Measurements from ENCODE around the gene TCF20. TPM values are rescaled to one million over a fixed set of nuclear protein-coding genes. Genes with fewer than 3 reads are reported as not detected.

The TCF20 gene
- total and polyA plus RNA-seq, 5 donors from 2014 or later: 1.4 to 101 (median 2.1) TPM

DNA sequence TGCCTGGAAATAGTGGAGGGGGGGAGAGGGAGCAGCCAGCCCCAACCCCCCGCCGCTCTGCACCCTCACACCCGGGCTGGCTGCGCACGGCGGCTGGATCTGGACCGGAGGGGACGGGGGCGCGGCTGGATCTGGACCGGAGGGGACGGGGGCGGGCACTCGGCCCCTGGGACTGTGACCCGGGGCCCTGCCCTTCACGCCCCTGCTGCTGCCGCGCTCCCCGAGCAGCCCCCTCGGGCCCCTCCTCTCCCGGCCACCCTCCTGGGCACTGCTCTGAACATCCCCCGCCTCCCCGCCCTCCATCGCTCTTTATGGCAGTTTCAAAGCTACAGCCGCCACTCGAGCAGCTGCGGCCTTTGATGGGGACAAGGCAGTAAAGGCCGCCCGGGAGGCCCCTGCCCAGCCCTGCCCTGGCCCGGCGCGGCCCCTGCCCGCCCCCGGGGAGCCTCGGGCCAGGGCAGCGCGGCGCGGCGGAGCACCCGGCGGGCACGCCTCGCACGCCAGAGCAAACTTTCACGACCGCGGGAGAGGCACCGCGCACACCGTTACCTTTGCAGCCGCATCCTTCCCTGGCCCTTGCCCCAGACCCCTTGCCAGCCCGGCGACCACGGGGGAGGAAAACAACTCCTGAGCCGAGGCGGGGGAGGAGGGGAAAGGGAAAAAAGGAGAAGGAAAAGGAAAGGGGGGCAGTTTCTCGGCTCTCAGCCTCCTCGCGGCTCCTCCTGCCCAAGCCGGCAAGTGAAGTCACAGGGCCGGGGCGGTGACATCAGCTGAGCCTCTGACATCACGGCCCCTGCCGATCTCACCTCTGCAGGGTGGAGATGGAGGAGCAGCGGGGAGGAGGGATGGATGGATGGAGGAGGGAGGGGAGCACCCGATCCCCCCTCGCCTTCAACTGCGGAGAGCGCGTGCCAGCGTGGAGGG lies 13.1 kb upstream of the TCF20 start:
- no peaks in the 10 kb centered on the region for H3K36me3 ChIP-seq (ENCODE audit: control insufficient read depth, insufficient read depth, low read length)
- peak overlapping the region; percentile 41 to 80 (median 69) for H3K4me3 Mint-ChIP-seq
- DNase-seq (peak in 2 of 3 donors; percentile 45 to 52), ATAC-seq (ENCODE audit: low read depth in 2 of 2) (peak; percentile 31 to 50)
- H3K27ac Mint-ChIP-seq: peak overlapping the region in 1 of 3 donors; percentile 20
- peaks cover 7 to 39% (median 23%) of the 10 kb centered on the region in 4 donors for H3K4me1 Mint-ChIP-seq
- no peak overlapping the region for H3K27ac ChIP-seq (ENCODE audit: insufficient read depth, low read length, poor library complexity, severe bottlenecking)
- peaks cover 38% of the 10 kb centered on the region for H3K4me1 ChIP-seq (ENCODE audit: control insufficient read depth, insufficient read depth, low read length, poor library complexity, severe bottlenecking)
- peaks cover 11% of the 10 kb centered on the region for H3K27me3 Mint-ChIP-seq
- no peak overlapping the region for H3K4me3 ChIP-seq (ENCODE audit: low read depth, low read length)
- H3K27me3 ChIP-seq (ENCODE audit: control insufficient read depth, insufficient read depth, low read length): no peaks in the 10 kb centered on the region
- no peaks in the 10 kb centered on the region for H3K9me3 ChIP-seq (ENCODE audit: control insufficient read depth in 2 of 2, low read length in 2 of 2)
- H3K9me3 Mint-ChIP-seq: no peaks in the 10 kb centered on the region
- no peaks in the 10 kb centered on the region for H3K36me3 Mint-ChIP-seq

DNA sequence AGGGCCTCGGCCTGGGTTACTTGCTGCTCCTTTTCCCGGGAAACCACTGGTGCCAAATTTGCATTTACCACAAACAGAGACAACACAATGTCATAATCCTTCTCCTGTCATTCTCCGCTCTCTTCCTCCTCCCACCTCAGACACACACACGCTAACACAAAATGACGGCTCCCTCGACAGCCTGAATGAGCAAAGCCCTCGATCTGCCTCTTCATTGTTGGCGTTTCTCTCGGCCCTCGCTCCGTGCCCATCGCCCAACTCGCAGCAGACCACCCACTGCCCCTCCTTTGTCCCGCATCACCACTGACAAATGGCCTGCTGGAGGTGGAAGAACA lies 12.5 kb upstream of the TCF20 start:
- H3K4me3 Mint-ChIP-seq: peak overlapping the region in 3 of 4 donors; percentile 62 to 80 (median 73)
- H3K36me3 ChIP-seq (ENCODE audit: control insufficient read depth, insufficient read depth, low read length): no peaks in the 10 kb centered on the region

DNA sequence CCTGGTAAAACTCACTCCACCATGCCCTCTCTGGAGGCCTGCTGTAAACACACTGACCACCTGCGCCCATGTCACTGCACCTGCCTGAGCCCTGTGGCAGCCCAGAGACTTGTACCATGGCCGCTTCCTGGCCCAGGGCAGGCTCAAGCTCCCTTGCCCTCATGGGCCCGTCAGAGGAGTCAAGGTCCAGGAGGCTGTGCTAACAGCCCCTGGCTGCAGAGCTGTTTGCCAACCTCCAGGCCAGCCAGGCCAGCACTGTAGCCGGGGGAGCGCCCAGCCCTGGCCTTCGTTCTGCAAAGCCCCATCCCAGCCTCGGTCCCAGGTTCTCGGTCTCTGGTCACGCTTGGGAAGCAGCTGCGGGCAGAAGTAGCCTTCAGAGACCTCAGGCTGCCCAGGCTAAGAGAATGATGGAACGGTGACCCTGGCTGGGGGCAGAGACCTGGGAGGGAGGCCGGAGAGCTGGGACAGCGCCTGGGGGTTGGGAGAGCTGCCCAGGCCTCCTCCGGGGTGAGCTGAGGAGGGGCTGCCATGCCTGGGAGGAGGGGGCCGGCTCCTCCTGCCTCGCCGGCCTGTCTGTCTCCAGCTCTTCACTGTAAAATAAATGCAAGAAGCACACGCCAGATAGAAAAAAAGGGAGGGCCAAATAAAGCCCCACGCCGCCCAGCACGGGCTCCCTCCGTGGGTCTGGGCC lies 11.9 kb upstream of the TCF20 start:
- Histone ChIP-seq H3K4me1 (ENCODE audit: control insufficient read depth, insufficient read depth, low read length, poor library complexity, severe bottlenecking) (peaks cover 38% of the 10 kb centered on the region), H3K4me3 (ENCODE audit: low read depth, low read length) (no peak overlapping the region), H3K27me3 (ENCODE audit: control insufficient read depth, insufficient read depth, low read length) (no peaks in the 10 kb centered on the region), H3K36me3 (ENCODE audit: control insufficient read depth, insufficient read depth, low read length) (no peaks in the 10 kb centered on the region), H3K27ac (ENCODE audit: insufficient read depth, low read length, poor library complexity, severe bottlenecking) (no peak overlapping the region), H3K9me3 (ENCODE audit: control insufficient read depth in 2 of 2, low read length in 2 of 2) (no peaks in the 10 kb centered on the region)
- DNase-seq (no peak), ATAC-seq (ENCODE audit: low read depth in 2 of 2) (no peak)
- peak overlapping the region in 3 of 4 donors; percentile 50 to 82 (median 61) for H3K4me3 Mint-ChIP-seq
- H3K9me3 Mint-ChIP-seq: no peaks in the 10 kb centered on the region
- H3K36me3 Mint-ChIP-seq: no peaks in the 10 kb centered on the region
- peaks cover 11% of the 10 kb centered on the region for H3K27me3 Mint-ChIP-seq
- H3K4me1 Mint-ChIP-seq: peaks cover 7 to 36% (median 23%) of the 10 kb centered on the region in 4 donors
- H3K27ac Mint-ChIP-seq: peak overlapping the region in 1 of 3 donors; percentile 42

More for the DNA sequence above, 12.5 kb upstream of the TCF20 start:
- Mint-ChIP-seq H3K36me3 (no peaks in the 10 kb centered on the region), H3K4me1 (peaks cover 7 to 39% (median 23%) of the 10 kb centered on the region in 4 donors), H3K9me3 (no peaks in the 10 kb centered on the region), H3K27me3 (peaks cover 11% of the 10 kb centered on the region), H3K27ac (peak overlapping the region in 2 of 3 donors; percentile 42 to 84)
- H3K27me3 ChIP-seq (ENCODE audit: control insufficient read depth, insufficient read depth, low read length): no peaks in the 10 kb centered on the region
- no peak overlapping the region for H3K27ac ChIP-seq (ENCODE audit: insufficient read depth, low read length, poor library complexity, severe bottlenecking)
- H3K4me3 ChIP-seq (ENCODE audit: low read depth, low read length): no peak overlapping the region
- DNase-seq (no peak), ATAC-seq (ENCODE audit: low read depth in 2 of 2) (no peak)
- peaks cover 38% of the 10 kb centered on the region for H3K4me1 ChIP-seq (ENCODE audit: control insufficient read depth, insufficient read depth, low read length, poor library complexity, severe bottlenecking)
- no peaks in the 10 kb centered on the region for H3K9me3 ChIP-seq (ENCODE audit: control insufficient read depth in 2 of 2, low read length in 2 of 2)

DNA sequence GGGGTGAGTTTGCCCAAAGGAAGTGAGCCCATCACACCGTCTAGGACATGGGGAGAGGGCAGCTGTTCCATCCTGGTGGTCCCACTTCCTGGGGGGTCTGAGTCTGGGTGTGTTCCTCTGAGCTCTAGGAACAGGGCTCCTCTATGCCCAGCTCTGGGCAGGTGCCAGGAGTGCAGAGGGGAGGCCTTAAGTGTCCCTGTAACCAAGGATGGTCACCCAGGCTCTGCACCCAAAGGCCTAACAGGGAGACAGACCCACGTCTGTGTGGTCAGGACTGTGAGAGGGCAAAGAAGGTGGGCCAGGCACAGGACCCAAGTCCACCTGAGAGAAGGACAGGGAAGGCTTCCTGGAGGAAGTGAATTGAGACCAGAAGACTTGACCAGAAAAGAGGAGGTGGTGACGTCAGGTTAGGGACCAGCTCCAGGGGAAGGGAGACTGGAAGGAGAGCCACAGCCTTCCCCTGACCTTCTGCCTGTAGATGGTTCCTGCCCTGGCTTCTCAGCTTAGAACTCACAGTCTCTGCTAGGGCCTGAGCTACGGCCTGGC lies 11.3 kb upstream of the TCF20 start:
- Histone ChIP-seq H3K36me3 (ENCODE audit: control insufficient read depth, insufficient read depth, low read length) (no peaks in the 10 kb centered on the region), H3K4me1 (ENCODE audit: control insufficient read depth, insufficient read depth, low read length, poor library complexity, severe bottlenecking) (peaks cover 38% of the 10 kb centered on the region), H3K27me3 (ENCODE audit: control insufficient read depth, insufficient read depth, low read length) (no peaks in the 10 kb centered on the region), H3K27ac (ENCODE audit: insufficient read depth, low read length, poor library complexity, severe bottlenecking) (no peak overlapping the region), H3K9me3 (ENCODE audit: control insufficient read depth in 2 of 2, low read length in 2 of 2) (no peaks in the 10 kb centered on the region), H3K4me3 (ENCODE audit: low read depth, low read length) (no peak overlapping the region)
- DNase-seq (no peak), ATAC-seq (ENCODE audit: low read depth in 2 of 2) (no peak)
- H3K9me3 Mint-ChIP-seq: peaks cover 0 to 1% (median 0%) of the 10 kb centered on the region in 7 donors
- peaks cover 11% of the 10 kb centered on the region for H3K27me3 Mint-ChIP-seq
- peaks cover 5% of the 10 kb centered on the region for H3K36me3 Mint-ChIP-seq
- H3K27ac Mint-ChIP-seq: peak overlapping the region in 1 of 3 donors; percentile 67
- peaks cover 7 to 32% (median 23%) of the 10 kb centered on the region in 4 donors for H3K4me1 Mint-ChIP-seq
- H3K4me3 Mint-ChIP-seq: peak overlapping the region in 3 of 4 donors; percentile 50 to 82 (median 61)

DNA sequence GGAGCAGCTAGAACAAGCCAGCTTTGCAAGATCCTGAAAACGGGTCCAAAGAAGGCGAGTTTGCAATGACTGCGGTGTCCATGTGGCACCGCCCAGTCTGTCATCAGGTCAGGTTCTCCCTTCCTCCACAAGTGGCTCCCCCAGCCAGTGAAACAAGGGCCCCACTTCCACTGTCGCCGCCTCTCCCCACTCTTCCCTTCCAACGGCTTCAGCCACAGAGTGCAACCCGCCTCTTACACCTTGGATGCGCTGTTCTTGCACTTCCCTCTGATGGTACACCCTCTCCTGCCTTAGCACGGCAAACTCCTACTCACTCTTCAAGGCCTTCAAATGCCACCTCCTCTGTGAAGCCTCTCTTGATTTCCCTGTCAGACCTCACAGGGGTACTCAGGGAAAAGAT lies 10.8 kb upstream of the TCF20 start:
- Mint-ChIP-seq H3K36me3 (peaks cover 5% of the 10 kb centered on the region), H3K27me3 (peaks cover 11% of the 10 kb centered on the region), H3K4me3 (peak overlapping the region in 2 of 4 donors; percentile 50 to 61), H3K4me1 (peaks cover 3 to 27% (median 19%) of the 10 kb centered on the region in 4 donors), H3K9me3 (peaks cover 0 to 1% (median 0%) of the 10 kb centered on the region in 7 donors), H3K27ac (no peak overlapping the region)
- H3K9me3 ChIP-seq (ENCODE audit: control insufficient read depth in 2 of 2, low read length in 2 of 2): no peaks in the 10 kb centered on the region
- no peaks in the 10 kb centered on the region for H3K36me3 ChIP-seq (ENCODE audit: control insufficient read depth, insufficient read depth, low read length)
- H3K27me3 ChIP-seq (ENCODE audit: control insufficient read depth, insufficient read depth, low read length): no peaks in the 10 kb centered on the region
- ATAC-seq (ENCODE audit: low read depth in 2 of 2) (no peak), DNase-seq (no peak)
- H3K27ac ChIP-seq (ENCODE audit: insufficient read depth, low read length, poor library complexity, severe bottlenecking): no peak overlapping the region
- peaks cover 33% of the 10 kb centered on the region for H3K4me1 ChIP-seq (ENCODE audit: control insufficient read depth, insufficient read depth, low read length, poor library complexity, severe bottlenecking)
- H3K4me3 ChIP-seq (ENCODE audit: low read depth, low read length): no peak overlapping the region

DNA sequence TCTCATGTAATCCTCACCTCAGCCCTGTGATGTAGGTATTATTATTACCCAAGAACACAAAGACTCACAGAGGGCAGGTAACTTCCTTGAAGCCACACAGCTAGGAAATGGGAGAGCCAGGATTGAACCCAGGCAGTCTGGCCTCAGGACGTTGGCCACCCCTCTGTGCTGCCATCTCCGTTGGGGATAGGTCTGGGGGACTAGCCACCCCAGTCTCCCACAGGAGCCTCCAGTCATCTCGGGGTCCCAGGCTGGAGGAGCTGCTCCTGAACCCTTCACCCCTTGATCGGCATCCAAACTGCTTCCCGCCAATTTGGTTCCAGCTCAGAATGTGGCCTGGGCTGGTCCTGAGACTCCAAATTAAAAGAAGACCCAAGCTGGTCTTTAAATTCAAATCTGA lies 10.4 kb upstream of the TCF20 start:
- peaks cover 11% of the 10 kb centered on the region for H3K27me3 Mint-ChIP-seq
- DNase-seq (no peak), ATAC-seq (ENCODE audit: low read depth in 2 of 2) (no peak)
- Histone ChIP-seq H3K27ac (ENCODE audit: insufficient read depth, low read length, poor library complexity, severe bottlenecking) (no peak overlapping the region), H3K4me1 (ENCODE audit: control insufficient read depth, insufficient read depth, low read length, poor library complexity, severe bottlenecking) (peaks cover 29% of the 10 kb centered on the region), H3K27me3 (ENCODE audit: control insufficient read depth, insufficient read depth, low read length) (no peaks in the 10 kb centered on the region), H3K4me3 (ENCODE audit: low read depth, low read length) (no peak overlapping the region), H3K9me3 (ENCODE audit: control insufficient read depth in 2 of 2, low read length in 2 of 2) (no peaks in the 10 kb centered on the region), H3K36me3 (ENCODE audit: control insufficient read depth, insufficient read depth, low read length) (no peaks in the 10 kb centered on the region)
- H3K4me1 Mint-ChIP-seq: peaks cover 0 to 25% (median 15%) of the 10 kb centered on the region in 4 donors
- H3K9me3 Mint-ChIP-seq: peaks cover 0 to 1% (median 0%) of the 10 kb centered on the region in 7 donors
- no peak overlapping the region for H3K27ac Mint-ChIP-seq
- H3K36me3 Mint-ChIP-seq: peaks cover 5% of the 10 kb centered on the region
- peak overlapping the region in 2 of 4 donors; percentile 4 to 29 for H3K4me3 Mint-ChIP-seq

DNA sequence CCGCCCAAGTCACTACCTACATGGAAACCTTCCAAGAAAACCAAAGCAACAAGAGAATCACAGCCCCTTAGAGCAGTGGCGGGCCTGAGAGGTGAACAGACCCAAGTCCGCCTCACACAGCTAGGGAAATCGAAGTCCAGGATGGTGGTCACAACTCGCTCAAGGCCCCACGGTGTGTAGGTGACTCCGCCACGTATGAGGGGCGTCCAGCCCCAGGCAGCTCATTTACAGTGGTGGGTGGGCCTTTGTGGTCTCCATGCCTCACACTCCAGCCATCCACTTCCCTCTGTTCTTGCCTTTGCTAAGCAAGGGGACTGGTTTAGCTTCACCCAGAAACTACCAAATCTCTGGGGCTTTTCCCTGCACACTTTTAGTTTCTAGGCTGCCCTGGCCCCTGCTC lies 9.7 kb upstream of the TCF20 start:
- peak overlapping the region in 1 of 3 donors; percentile 78 for H3K27ac Mint-ChIP-seq

More for the DNA sequence above, 9.7 kb upstream of the TCF20 start:
- no peak overlapping the region for H3K27ac ChIP-seq (ENCODE audit: insufficient read depth, low read length, poor library complexity, severe bottlenecking)
- peaks cover 0 to 19% (median 10%) of the 10 kb centered on the region in 4 donors for H3K4me1 Mint-ChIP-seq
- H3K4me3 Mint-ChIP-seq: no peak overlapping the region
- DNase-seq: no peak
- peaks cover 5% of the 10 kb centered on the region for H3K36me3 Mint-ChIP-seq
- H3K4me1 ChIP-seq (ENCODE audit: control insufficient read depth, insufficient read depth, low read length, poor library complexity, severe bottlenecking): peaks cover 22% of the 10 kb centered on the region
- no peak overlapping the region for H3K4me3 ChIP-seq (ENCODE audit: low read depth, low read length)
- H3K27me3 Mint-ChIP-seq: peaks cover 11% of the 10 kb centered on the region
- ATAC-seq (ENCODE audit: low read depth in 2 of 2): no peak
- no peaks in the 10 kb centered on the region for H3K9me3 ChIP-seq (ENCODE audit: control insufficient read depth in 2 of 2, low read length in 2 of 2)
- no peaks in the 10 kb centered on the region for H3K36me3 ChIP-seq (ENCODE audit: control insufficient read depth, insufficient read depth, low read length)
- H3K27me3 ChIP-seq (ENCODE audit: control insufficient read depth, insufficient read depth, low read length): no peaks in the 10 kb centered on the region
- H3K9me3 Mint-ChIP-seq: peaks cover 0 to 1% (median 0%) of the 10 kb centered on the region in 7 donors

Measured in CD4-positive, CD25-positive, alpha-beta regulatory T cell (primary cell).